HEK293 (cell line): ENCODE results near the gene PNKD.

ENCODE experiments used
- CTCF ChIA-PET: fragments of 350-600 bp; formaldehyde crosslinking; extraction: SDS; loops from one replicate; lab custom pipeline; 2021; ENCODE audit warnings: antibody characterized with exemption; lab: Yijun Ruan, JAX
- POLR2A ChIA-PET: fragments of 300-600 bp; formaldehyde crosslinking; extraction: SDS; loops from one replicate; lab custom pipeline; 2020; ENCODE audit warnings: antibody characterized with exemption, inconsistent platforms; lab: Yijun Ruan, JAX
- H3K27ac ChIP-seq: fragments of 200-500 bp; sonication (Bioruptor generic); 2 replicates; pipeline ENCODE4 v1.5.1; 2014; ENCODE audit warnings: low read depth, low read length, control low read depth, inconsistent platforms; ENCODE audit errors: extremely low read depth
- H3K36me3 ChIP-seq, 2 experiments: fragments of 200-500 bp in 1 of 2; sonication (Bioruptor generic) in 1 of 2; 1 replicate in 1 of 2; 2 replicates in 1 of 2; pipeline ENCODE4 v1.5.1; 2014 to 2017; ENCODE audit warnings: inconsistent platforms in 2 of 2, low read length in 2 of 2; ENCODE audit not compliant: control insufficient read depth in 2 of 2, insufficient read depth in 1 of 2
- H3K4me1 ChIP-seq: fragments of 200-500 bp; sonication (Bioruptor generic); 2 replicates; pipeline ENCODE4 v1.5.1; 2014; ENCODE audit warnings: mild to moderate bottlenecking, low read length, inconsistent platforms; ENCODE audit not compliant: control insufficient read depth, insufficient read depth
- H3K4me3 ChIP-seq: 2 replicates; pipeline ENCODE4 v1.5.1; 2011; ENCODE audit warnings: low read depth, mild to moderate bottlenecking, control low read depth, low read length, moderate library complexity
- H3K9me3 ChIP-seq: fragments of 200-500 bp; sonication (Bioruptor generic); 2 replicates; pipeline ENCODE4 v1.5.1; 2014; ENCODE audit warnings: low read depth, low read length, inconsistent platforms; ENCODE audit not compliant: control insufficient read depth, insufficient read depth
- ATF2 ChIP-seq: fragments of 450-650 bp; formaldehyde crosslinking; IDR thresholded peaks from 2 replicates; pipeline ENCODE4 v1.5.1; 2016; ENCODE audit warnings: missing biosample characterization, missing genetic modification characterization, low read depth
- BCL6B ChIP-seq: fragments of 450-650 bp; formaldehyde crosslinking; IDR thresholded peaks from 2 replicates; pipeline ENCODE4 v1.5.1; 2017; ENCODE audit warnings: missing biosample characterization, missing genetic modification characterization
- GFI1B ChIP-seq: fragments of 450-650 bp; formaldehyde crosslinking; IDR thresholded peaks from 2 replicates; pipeline ENCODE4 v1.5.1; 2016; ENCODE audit warnings: missing biosample characterization, missing genetic modification characterization
- GLIS1 ChIP-seq: fragments of 450-650 bp; formaldehyde crosslinking; IDR thresholded peaks from 2 replicates; pipeline ENCODE4 v1.5.1; 2016; ENCODE audit warnings: missing biosample characterization, missing genetic modification characterization
- INSM2 ChIP-seq: fragments of 450-650 bp; formaldehyde crosslinking; IDR thresholded peaks from 2 replicates; pipeline ENCODE4 v1.5.1; 2016; ENCODE audit warnings: missing biosample characterization, missing genetic modification characterization
- KLF10 ChIP-seq: fragments of 450-650 bp; IDR thresholded peaks from 2 replicates; pipeline ENCODE4 v1.5.1; 2018; ENCODE audit warnings: missing biosample characterization, mild to moderate bottlenecking, missing genetic modification characterization
- MYNN ChIP-seq: fragments of 450-650 bp; formaldehyde crosslinking; IDR thresholded peaks from 2 replicates; pipeline ENCODE4 v1.5.1; 2016; ENCODE audit warnings: missing biosample characterization, missing genetic modification characterization, borderline replicate concordance
- PBX3 ChIP-seq: sonication (generic); formaldehyde crosslinking; IDR thresholded peaks from 2 replicates; pipeline ENCODE4 v1.8.1; 2022; ENCODE audit warnings: mild to moderate bottlenecking, moderate library complexity, missing genetic modification reagents
- REST ChIP-seq: fragments of 450-650 bp; formaldehyde crosslinking; IDR thresholded peaks from 2 replicates; pipeline ENCODE4 v1.5.1; 2016; ENCODE audit warnings: missing biosample characterization, missing genetic modification characterization
- ZBTB17 ChIP-seq: fragments of 450-650 bp; formaldehyde crosslinking; IDR thresholded peaks from 2 replicates; pipeline ENCODE4 v1.5.1; 2016; ENCODE audit warnings: missing biosample characterization, missing genetic modification characterization
- ZFP69B ChIP-seq: fragments of 450-650 bp; formaldehyde crosslinking; IDR thresholded peaks from 2 replicates; pipeline ENCODE4 v1.5.1; 2016; ENCODE audit warnings: missing biosample characterization, missing genetic modification characterization
- ZNF133 ChIP-seq: fragments of 450-650 bp; formaldehyde crosslinking; IDR thresholded peaks from 2 replicates; pipeline ENCODE4 v1.5.1; 2016; ENCODE audit warnings: missing biosample characterization, missing genetic modification characterization
- ZNF174 ChIP-seq: fragments of 450-650 bp; formaldehyde crosslinking; IDR thresholded peaks from 2 replicates; pipeline ENCODE4 v1.5.0; 2017; ENCODE audit warnings: missing biosample characterization, mild to moderate bottlenecking, missing genetic modification characterization
- ZNF19 ChIP-seq: fragments of 450-650 bp; formaldehyde crosslinking; IDR thresholded peaks from 2 replicates; pipeline ENCODE4; 2016; ENCODE audit warnings: missing biosample characterization, missing genetic modification characterization, low read depth
- ZNF24 ChIP-seq: fragments of 450-650 bp; formaldehyde crosslinking; IDR thresholded peaks from 2 replicates; pipeline ENCODE4 v1.5.1; 2016; ENCODE audit warnings: missing biosample characterization, missing genetic modification characterization
- ZNF514 ChIP-seq: fragments of 450-650 bp; formaldehyde crosslinking; IDR thresholded peaks from 2 replicates; pipeline ENCODE4 v1.5.1; 2016; ENCODE audit warnings: missing biosample characterization, missing genetic modification characterization
- ZNF596 ChIP-seq: fragments of 450-650 bp; IDR thresholded peaks from 2 replicates; pipeline ENCODE4 v1.5.0; 2018; ENCODE audit warnings: missing biosample characterization, mild to moderate bottlenecking, missing genetic modification characterization, moderate library complexity

PNKD gene

GRCh38 chr2:218249691-218250090 lies 20.6 kb upstream of the PNKD start:
- no peaks in the 10 kb centered on the region for H3K4me1 ChIP-seq
- POLR2A ChIA-PET, result no interaction called here
- TF ChIP-seq KLF10 (tag by site-specific recombination) (no peak), ZNF133 (tag by site-specific recombination) (no peak), ZNF19 (tag by site-specific recombination) (no peak), BCL6B (no peak), ZNF24 (tag by site-specific recombination) (no peak), ZNF514 (tag by site-specific recombination) (no peak), PBX3 (no peak), GLIS1 (tag by site-specific recombination) (no peak), ATF2 (no peak), INSM2 (tag by site-specific recombination) (no peak), REST (tag by site-specific recombination) (no peak)
- no peaks in the 10 kb centered on the region for H3K9me3 ChIP-seq
- H3K36me3 ChIP-seq, result peaks cover 60 to 100% of the 10 kb centered on the region in 2 experiments
- CTCF ChIA-PET, result interaction anchor here (0.7 kb wide), 1 partner anchor 314 kb away, joined by 4 read pairs; no protein-coding TSS in a partner anchor
- H3K27ac ChIP-seq, result no peak overlapping the region
- no peak overlapping the region for H3K4me3 ChIP-seq

GRCh38 chr2:218252509-218253231 lies 17.6 kb upstream of the PNKD start:
- no peak for TF ChIP-seq ZBTB17 (tag by site-specific recombination)
- no peak for TF ChIP-seq ZNF596 (tag by site-specific recombination)
- TF ChIP-seq MYNN (tag by site-specific recombination), result no peak
- no peak for TF ChIP-seq ZFP69B (tag by site-specific recombination)
- no peak for TF ChIP-seq GFI1B (tag by site-specific recombination)
- TF ChIP-seq ZNF174 (tag by site-specific recombination), result no peak
- no peak for TF ChIP-seq INSM2 (tag by site-specific recombination)
- TF ChIP-seq, all 188 proteins: peak for 0
- H3K27ac ChIP-seq, result no peak overlapping the region
- no peaks in the 10 kb centered on the region for H3K9me3 ChIP-seq
- H3K4me3 ChIP-seq, result no peak overlapping the region
- H3K4me1 ChIP-seq, result no peaks in the 10 kb centered on the region
- CTCF ChIA-PET, result interaction anchor here (1.0 to 1.1 kb wide), 2 partner anchors 10 to 23 kb away, joined by 3 to 7 read pairs; no protein-coding TSS in a partner anchor
- POLR2A ChIA-PET, result no interaction called here
- peaks cover 51 to 92% of the 10 kb centered on the region in 2 experiments for H3K36me3 ChIP-seq
